Tibial nerve (tissue), 4 donors: Measurements from ENCODE around the gene RAB34.

Experiments
- EP300 ChIP-seq, 2 donors: sonication (generic); formaldehyde crosslinking; IDR thresholded peaks; one replicate each; pipeline ENCODE4 v1.6.1; 2017; ENCODE audit warnings: antibody characterized with exemption in 2 of 2, mild to moderate bottlenecking in 1 of 2
- POLR2A ChIP-seq, 2 donors: fragments of 450-650 bp; IDR thresholded peaks; one replicate each; pipeline ENCODE4 v1.6.1; 2017; ENCODE audit warnings: antibody characterized with exemption in 2 of 2, mild to moderate bottlenecking in 2 of 2, moderate library complexity in 2 of 2
- TF ChIP-seq, protein P1 (sequence below), 5 experiments: fragments of 200-600 bp in 3 of 5; fragments of 450-650 bp in 2 of 5; sonication (generic) in 3 of 5; IDR thresholded peaks; one replicate each; pipeline ENCODE4 v1.5.1; 2016 to 2019; ENCODE audit warnings: antibody characterized with exemption in 5 of 5, mild to moderate bottlenecking in 3 of 5, moderate library complexity in 2 of 5

DNA sequence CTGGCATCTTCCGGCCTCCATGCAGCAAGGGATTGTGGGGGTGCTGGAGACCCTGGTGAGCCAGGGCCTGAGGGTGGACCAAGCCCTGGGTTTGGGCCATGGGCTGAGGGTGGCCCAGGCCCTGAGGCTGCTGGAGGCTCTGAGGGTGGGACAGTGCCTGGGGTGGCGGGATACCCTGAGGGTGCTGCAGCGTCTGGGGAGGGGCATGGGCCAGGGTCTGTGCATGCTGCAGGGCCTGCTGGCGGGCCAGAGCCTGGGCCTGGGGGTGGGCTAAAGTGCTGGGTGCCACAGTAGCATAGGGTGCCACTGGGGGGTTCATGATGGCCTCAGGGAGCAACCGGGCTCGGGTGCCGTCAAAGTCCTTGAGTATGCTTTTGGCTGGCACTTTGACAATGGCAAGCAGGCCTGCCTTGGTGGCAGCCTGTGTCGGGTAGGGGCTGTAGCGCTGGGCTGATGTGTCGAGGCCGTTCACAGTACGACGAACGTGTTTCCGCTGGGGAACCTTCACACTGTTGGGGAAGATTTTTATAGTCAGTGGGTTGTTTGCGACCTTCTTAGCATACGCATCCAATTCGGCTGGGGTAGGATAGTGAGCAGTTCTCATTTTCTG is 41.7 kb upstream of the RAB34 start:
- TF ChIP-seq, protein P1, sequence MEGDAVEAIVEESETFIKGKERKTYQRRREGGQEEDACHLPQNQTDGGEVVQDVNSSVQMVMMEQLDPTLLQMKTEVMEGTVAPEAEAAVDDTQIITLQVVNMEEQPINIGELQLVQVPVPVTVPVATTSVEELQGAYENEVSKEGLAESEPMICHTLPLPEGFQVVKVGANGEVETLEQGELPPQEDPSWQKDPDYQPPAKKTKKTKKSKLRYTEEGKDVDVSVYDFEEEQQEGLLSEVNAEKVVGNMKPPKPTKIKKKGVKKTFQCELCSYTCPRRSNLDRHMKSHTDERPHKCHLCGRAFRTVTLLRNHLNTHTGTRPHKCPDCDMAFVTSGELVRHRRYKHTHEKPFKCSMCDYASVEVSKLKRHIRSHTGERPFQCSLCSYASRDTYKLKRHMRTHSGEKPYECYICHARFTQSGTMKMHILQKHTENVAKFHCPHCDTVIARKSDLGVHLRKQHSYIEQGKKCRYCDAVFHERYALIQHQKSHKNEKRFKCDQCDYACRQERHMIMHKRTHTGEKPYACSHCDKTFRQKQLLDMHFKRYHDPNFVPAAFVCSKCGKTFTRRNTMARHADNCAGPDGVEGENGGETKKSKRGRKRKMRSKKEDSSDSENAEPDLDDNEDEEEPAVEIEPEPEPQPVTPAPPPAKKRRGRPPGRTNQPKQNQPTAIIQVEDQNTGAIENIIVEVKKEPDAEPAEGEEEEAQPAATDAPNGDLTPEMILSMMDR (IDR thresholded peaks at IDR 0.05) = no peak
- TF ChIP-seq POLR2A (IDR thresholded peaks at IDR 0.05) (no peak), EP300 (IDR thresholded peaks at IDR 0.05) (no peak)
